Uterus (tissue), 2 donors: ENCODE measurements around the gene RACGAP1.

Experiments used
- CTCF ChIP-seq, 4 experiments: fragments of 200-600 bp in 2 of 4; fragments of 450-650 bp in 2 of 4; sonication (generic) in 2 of 4; IDR thresholded peaks; one replicate each; pipeline ENCODE4 v1.5.1; 2016 to 2019; ENCODE audit warnings: antibody characterized with exemption in 4 of 4, mild to moderate bottlenecking in 2 of 4, moderate library complexity in 1 of 4
- POLR2A ChIP-seq, 2 donors: fragments of 450-650 bp; IDR thresholded peaks; one replicate each; pipeline ENCODE4 v1.6.1; 2016; ENCODE audit warnings: antibody characterized with exemption in 2 of 2, mild to moderate bottlenecking in 1 of 2, moderate library complexity in 1 of 2

- TF ChIP-seq POLR2A (IDR thresholded peaks at IDR 0.05) (no peak), CTCF (IDR thresholded peaks at IDR 0.05) (no peak)
Measured at GRCh38 chr12:50049254-50050118, 24.2 kb upstream of the RACGAP1 start.
